Measurements from ENCODE around the gene APOBEC2. TPM values are rescaled to one million over a fixed set of nuclear protein-coding genes. Genes with fewer than 3 reads are reported as not detected.

Gene APOBEC2
- total and polyA plus RNA-seq, 2 of the 4 experiments (the other 2 are of a cell fraction): not detected

DNA sequence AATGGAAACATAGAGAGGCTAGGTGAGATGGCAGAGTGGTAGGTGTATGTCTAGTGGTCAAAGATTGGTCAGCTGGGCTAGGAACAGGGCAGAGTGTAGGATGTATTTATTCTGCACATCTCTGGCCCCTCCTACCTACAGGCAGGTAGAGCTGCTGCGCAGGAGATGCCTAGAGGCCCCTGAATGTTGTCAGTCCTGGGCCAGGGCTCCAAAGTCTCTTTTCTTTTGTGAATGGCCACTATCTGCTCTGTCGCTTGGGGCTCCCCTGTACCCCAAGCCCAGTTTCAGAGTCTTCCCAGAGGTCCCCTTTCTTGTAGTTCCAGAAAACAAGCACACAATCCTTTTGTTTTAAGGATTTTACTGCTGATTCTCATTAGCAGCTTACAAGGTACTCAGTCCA is 5.7 kb upstream of the APOBEC2 start:
- no TSS peak for BruUV-seq (replicated peaks)
- in situ Hi-C loops (cut with MboI; ENCODE audit: low sequenced_read_pairs) (loop anchor here (25.0 kb wide), 2 partner anchors 1060 to 1685 kb away; no protein-coding TSS in a partner anchor), intact Hi-C loops (cut with micrococcal nuclease) (no loop called here), dilution Hi-C loops (cut with HindIII; ENCODE audit: low sequenced_read_pairs, unreplicated experiment) (no loop called here)
- 0 out of 2 replicates have a peak, but pooled peaks cover 4% of the 10 kb centered on the region for H3K9me1 ChIP-seq (ENCODE audit: insufficient read depth, low read length)
- no peak overlapping the region for H3K4me2 ChIP-seq (ENCODE audit: low read depth, low read length)
- H3K56ac ChIP-seq (ENCODE audit: extremely low read depth, insufficient read depth, low read length): no peak overlapping the region
- no peak overlapping the region for H2AK9ac ChIP-seq (replicated peaks; ENCODE audit: low read depth, low read length, poor library complexity)
- no peak overlapping the region for H2BK5ac ChIP-seq (ENCODE audit: low read depth, low read length, poor library complexity, severe bottlenecking)
- TF ChIP-seq SMC3 (IDR thresholded peaks at IDR 0.05; ENCODE audit: low read depth, low read length) (no peak), MAZ (IDR thresholded peaks at IDR 0.05; ENCODE audit: borderline replicate concordance, low read depth, low read length) (no peak), RCOR1 (IDR thresholded peaks at IDR 0.05; ENCODE audit: insufficient replicate concordance, low read length) (no peak), POLR2A (IDR thresholded peaks at IDR 0.05; ENCODE audit: low read depth, low read length) (no peak), CEBPB (IDR thresholded peaks at IDR 0.05; ENCODE audit: low read depth, low read length) (no peak)
- TF ChIP-seq, protein P1, sequence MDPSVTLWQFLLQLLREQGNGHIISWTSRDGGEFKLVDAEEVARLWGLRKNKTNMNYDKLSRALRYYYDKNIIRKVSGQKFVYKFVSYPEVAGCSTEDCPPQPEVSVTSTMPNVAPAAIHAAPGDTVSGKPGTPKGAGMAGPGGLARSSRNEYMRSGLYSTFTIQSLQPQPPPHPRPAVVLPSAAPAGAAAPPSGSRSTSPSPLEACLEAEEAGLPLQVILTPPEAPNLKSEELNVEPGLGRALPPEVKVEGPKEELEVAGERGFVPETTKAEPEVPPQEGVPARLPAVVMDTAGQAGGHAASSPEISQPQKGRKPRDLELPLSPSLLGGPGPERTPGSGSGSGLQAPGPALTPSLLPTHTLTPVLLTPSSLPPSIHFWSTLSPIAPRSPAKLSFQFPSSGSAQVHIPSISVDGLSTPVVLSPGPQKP (IDR thresholded peaks at IDR 0.05; ENCODE audit: borderline replicate concordance, low read depth, low read length): no peak
- H3K14ac ChIP-seq (replicated peaks; ENCODE audit: low read depth, low read length): no peak overlapping the region
- no peaks in the 10 kb centered on the region for H3K79me1 ChIP-seq (ENCODE audit: low read depth in 1 of 2, low read length in 2 of 2)
- no peaks in the 10 kb centered on the region for H3K36me3 ChIP-seq (ENCODE audit: control insufficient read depth, insufficient read depth, low read length)
- no peak overlapping the region for H4K91ac ChIP-seq (ENCODE audit: insufficient read depth, low read depth, low read length)
- no peaks in the 10 kb centered on the region for H3K4me1 ChIP-seq (ENCODE audit: control insufficient read depth, insufficient read depth, low read length)
- no peak for DNase-seq
- no peaks in the 10 kb centered on the region for H4K20me1 ChIP-seq (ENCODE audit: insufficient read depth, low read length)
- H2AK5ac ChIP-seq (ENCODE audit: low read depth, low read length): no peak overlapping the region
- no peak overlapping the region for H3K4me3 ChIP-seq (ENCODE audit: insufficient read depth, low read depth, low read length)
- CTCF ChIA-PET: no interaction called here
- no peak overlapping the region for H2BK15ac ChIP-seq (ENCODE audit: low read depth, low read length)
- no peak overlapping the region for H2BK120ac ChIP-seq (ENCODE audit: low read depth, low read length)
- H3K23ac ChIP-seq (ENCODE audit: low read depth, low read length): no peak overlapping the region
- ATAC-seq (ENCODE audit: low read depth): no peak
- H2AFZ ChIP-seq (replicated peaks; ENCODE audit: low read length, poor library complexity): no peak overlapping the region
- H4K5ac ChIP-seq (ENCODE audit: low read depth, low read length): no peak overlapping the region
- H3K9ac ChIP-seq (ENCODE audit: low read depth, low read length): no peak overlapping the region
- H3K4ac ChIP-seq (ENCODE audit: low read depth, low read length): no peak overlapping the region
- POLR2A ChIA-PET (ENCODE audit: unreplicated experiment): no interaction called here
- 57% methylated on average over 1 of the region's 2 CpGs; no CpG with 5 or more reads in 1 of the 2 experiments for WGBS, 2 experiments (ENCODE audit: extremely low coverage in 2 of 2, insufficient read length in 1 of 2)
- peaks cover 15% of the 10 kb centered on the region for H3K27me3 ChIP-seq (ENCODE audit: control insufficient read depth, insufficient read depth, low read length)
- no peaks in the 10 kb centered on the region for H3K9me3 ChIP-seq (ENCODE audit: control insufficient read depth, insufficient read depth, low read length)
- no peak overlapping the region for H2BK20ac ChIP-seq (ENCODE audit: low read depth, low read length)
- H3K18ac ChIP-seq (ENCODE audit: low read depth, low read length): no peak overlapping the region
- H4K8ac ChIP-seq (ENCODE audit: low read depth in 2 of 2, low read length in 2 of 2): no peak overlapping the region
- no peak overlapping the region for H3K27ac ChIP-seq (ENCODE audit: insufficient read depth, low read length)
